GM18867 (cell line): ENCODE results near the gene AASS.

Experiments
- ATAC-seq: cut with Tn5 transposase; IDR thresholded peaks from one replicate; pipeline ENCODE4 v1.9.1; 2021; ENCODE audit warnings: mild to moderate bottlenecking, moderate library complexity; ENCODE audit not compliant: unreplicated experiment

AASS gene

GRCh38 chr7:122123746-122124145, 20.3 kb downstream of the AASS start:
- ATAC-seq: no peak

- no peak for ATAC-seq
Observed at GRCh38 chr7:122118757-122119156, 25.3 kb downstream of the AASS start.

GRCh38 chr7:122103064-122103463, 41.0 kb downstream of the AASS start:
- ATAC-seq: no peak

- no peak for ATAC-seq
Observed at GRCh38 chr7:122100021-122100420, 44.0 kb downstream of the AASS start.

GRCh38 chr7:122095642-122096041, 48.4 kb downstream of the AASS start:
- ATAC-seq: no peak

- no peak for ATAC-seq
Observed at GRCh38 chr7:122094549-122094948, 49.5 kb downstream of the AASS start.

- peak; percentile 98 for ATAC-seq
Observed at GRCh38 chr7:122092964-122093797, 50.9 kb downstream of the AASS start.

- no peak for ATAC-seq
Observed at GRCh38 chr7:122082670-122083069, 61.4 kb downstream of the AASS start.

- ATAC-seq: no peak
Observed at GRCh38 chr7:122082160-122082559, 61.9 kb downstream of the AASS start.

GRCh38 chr7:122073635-122074034, 70.4 kb downstream of the AASS start:
- ATAC-seq: no peak

- ATAC-seq: no peak
Observed at GRCh38 chr7:122072924-122073599, 71.0 kb downstream of the AASS start.

GRCh38 chr7:122072272-122072671, 71.8 kb downstream of the AASS start:
- ATAC-seq: no peak

GRCh38 chr7:122070834-122071233, 73.2 kb downstream of the AASS start:
- ATAC-seq: no peak

GRCh38 chr7:122070062-122070461, 74.0 kb downstream of the AASS start:
- ATAC-seq: no peak

- ATAC-seq: no peak
Observed at GRCh38 chr7:122068999-122069398, 75.0 kb downstream of the AASS start.

- ATAC-seq: no peak
Observed at GRCh38 chr7:122068046-122068445, 76.0 kb downstream of the AASS start.

GRCh38 chr7:122067077-122067476, 77.0 kb downstream of the AASS start:
- no peak for ATAC-seq

GRCh38 chr7:122064971-122065370, 79.1 kb downstream of the AASS start:
- ATAC-seq: no peak

- ATAC-seq: no peak
Observed at GRCh38 chr7:122063146-122063545, 80.9 kb downstream of the AASS start.

GRCh38 chr7:122059542-122059941, 84.5 kb downstream of the AASS start:
- ATAC-seq: no peak

GRCh38 chr7:122056977-122057376, 87.1 kb downstream of the AASS start:
- no peak for ATAC-seq

GRCh38 chr7:122055073-122055472, 89.0 kb downstream of the AASS start:
- no peak for ATAC-seq
